ENCODE results near the gene XPO4.

DNA sequence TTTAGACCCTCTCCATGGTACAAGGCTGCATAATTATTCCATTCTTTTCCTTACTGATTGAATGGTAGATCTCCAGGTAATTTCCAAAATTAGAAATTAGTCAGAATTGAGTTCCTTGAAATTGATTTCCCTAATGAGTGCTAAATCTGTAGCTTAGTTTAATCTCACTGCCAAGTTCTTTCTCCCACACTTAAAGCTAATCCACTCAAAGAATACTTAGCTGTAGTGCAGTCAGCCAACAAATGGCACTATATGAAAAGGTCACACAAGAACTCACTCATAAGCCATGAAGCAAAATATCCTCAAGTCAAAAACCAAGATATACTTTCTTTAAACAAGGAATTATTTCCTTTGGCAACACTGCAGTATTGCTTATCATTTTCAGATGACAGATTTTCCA is 62.0 kb downstream of the XPO4 start:
- no peak for TF ChIP-seq EZH2 (IDR thresholded peaks at IDR 0.05; ENCODE audit: low read length, missing control alignments)
- TF ChIP-seq, protein P1, sequence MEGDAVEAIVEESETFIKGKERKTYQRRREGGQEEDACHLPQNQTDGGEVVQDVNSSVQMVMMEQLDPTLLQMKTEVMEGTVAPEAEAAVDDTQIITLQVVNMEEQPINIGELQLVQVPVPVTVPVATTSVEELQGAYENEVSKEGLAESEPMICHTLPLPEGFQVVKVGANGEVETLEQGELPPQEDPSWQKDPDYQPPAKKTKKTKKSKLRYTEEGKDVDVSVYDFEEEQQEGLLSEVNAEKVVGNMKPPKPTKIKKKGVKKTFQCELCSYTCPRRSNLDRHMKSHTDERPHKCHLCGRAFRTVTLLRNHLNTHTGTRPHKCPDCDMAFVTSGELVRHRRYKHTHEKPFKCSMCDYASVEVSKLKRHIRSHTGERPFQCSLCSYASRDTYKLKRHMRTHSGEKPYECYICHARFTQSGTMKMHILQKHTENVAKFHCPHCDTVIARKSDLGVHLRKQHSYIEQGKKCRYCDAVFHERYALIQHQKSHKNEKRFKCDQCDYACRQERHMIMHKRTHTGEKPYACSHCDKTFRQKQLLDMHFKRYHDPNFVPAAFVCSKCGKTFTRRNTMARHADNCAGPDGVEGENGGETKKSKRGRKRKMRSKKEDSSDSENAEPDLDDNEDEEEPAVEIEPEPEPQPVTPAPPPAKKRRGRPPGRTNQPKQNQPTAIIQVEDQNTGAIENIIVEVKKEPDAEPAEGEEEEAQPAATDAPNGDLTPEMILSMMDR (conservative IDR thresholded peaks at IDR 0.05 in 1 of 2, IDR thresholded peaks at IDR 0.05 in 1 of 2; ENCODE audit: low read depth in 1 of 2, low read length in 2 of 2), result no peak
